ENCODE data around the gene LDB1.

Gene LDB1

DNA sequence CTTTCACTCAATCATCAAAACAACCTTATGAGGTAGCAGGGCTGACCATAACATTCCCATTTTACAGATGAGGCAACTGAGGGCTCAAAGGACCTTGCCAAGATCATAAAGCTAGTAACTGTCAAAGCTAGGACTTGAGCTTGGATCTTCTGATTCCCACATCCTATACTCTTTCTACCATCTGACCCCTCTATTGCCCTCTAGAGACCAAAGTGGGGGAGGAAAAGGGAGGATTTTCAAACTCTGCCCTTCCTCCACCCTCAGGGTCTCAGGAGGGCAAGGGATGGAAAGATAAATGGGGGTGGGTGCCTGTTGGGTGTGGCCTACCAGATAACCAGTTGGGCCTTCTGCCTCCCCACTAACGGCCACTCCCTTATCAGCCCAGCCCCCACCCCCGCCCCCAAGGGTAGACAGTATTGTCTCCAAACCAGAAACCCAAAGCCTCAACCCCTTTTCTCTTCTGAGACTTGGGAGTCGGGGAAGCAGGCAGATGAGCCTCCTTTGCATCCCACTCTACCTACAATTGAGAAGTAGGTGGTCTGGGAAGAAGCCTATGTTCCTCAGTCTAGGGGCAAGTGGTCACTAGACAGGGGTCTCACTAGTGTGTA is 7.9 kb downstream of the LDB1 start:
- DNase-seq, result no peak

DNA sequence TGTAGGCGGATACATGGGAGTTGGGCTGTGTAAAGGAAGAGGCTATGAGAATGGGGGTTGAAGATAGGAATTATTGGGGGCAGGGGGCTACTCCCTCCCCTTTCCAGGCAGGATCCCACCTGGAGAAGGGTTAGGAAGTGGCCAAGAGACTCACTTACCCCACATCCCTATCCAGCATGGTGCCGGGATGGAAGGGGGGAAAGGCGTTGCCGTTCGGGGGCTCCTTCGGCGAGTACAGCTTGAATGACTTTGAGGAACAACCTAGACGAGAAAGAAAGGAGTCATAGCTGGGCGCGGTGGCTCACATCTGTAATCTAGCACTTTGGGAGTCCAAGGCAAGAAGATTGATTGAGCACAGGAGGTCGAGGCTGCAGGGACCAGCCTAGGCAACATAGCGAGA is 8.9 kb downstream of the LDB1 start:
- DNase-seq, result no peak

DNA sequence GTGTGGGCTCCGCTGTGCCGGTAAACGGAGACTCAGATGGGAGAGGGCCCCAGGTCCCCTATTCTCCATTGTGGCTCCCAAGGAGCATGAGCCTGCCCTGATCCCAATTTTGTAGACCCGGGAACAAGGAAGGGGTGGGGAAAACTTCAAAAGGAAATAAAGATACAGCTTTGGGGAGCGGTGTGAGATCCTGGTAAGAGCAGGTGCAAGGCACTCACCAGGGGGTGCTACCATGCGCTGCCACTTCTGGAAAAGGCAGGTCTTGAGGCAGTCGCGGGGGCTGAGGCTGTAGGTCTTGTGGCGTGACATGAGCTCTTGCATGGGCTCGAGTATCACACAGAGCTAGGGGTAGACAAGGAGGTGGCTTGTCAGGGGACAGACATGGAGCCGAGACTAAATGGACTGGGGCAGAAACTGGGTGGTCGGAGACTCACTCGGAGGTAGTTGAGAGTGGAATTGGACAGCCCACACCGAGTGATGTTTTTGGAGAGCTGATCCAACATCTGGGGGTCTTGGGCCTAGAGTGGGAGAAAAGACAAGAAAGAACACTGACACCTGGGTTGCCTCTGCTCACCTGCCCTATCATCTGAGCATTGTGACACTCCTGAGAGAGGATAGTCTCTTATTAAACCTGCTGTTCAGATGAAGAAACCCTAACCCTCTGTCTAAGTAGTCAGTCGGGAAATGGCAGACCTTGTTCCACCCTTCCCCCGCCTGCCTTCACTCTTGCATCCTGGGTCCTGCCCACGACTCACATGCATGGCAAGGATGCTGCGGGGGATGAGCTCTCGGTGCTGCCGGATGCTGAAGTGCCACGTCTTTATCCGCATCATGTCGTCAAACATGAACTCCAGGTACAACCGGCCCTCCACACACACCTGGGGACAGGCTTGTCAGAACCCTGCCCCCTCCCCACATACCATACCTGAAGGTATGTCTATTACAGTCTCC is 10.7 kb downstream of the LDB1 start:
- no peak for DNase-seq

DNA sequence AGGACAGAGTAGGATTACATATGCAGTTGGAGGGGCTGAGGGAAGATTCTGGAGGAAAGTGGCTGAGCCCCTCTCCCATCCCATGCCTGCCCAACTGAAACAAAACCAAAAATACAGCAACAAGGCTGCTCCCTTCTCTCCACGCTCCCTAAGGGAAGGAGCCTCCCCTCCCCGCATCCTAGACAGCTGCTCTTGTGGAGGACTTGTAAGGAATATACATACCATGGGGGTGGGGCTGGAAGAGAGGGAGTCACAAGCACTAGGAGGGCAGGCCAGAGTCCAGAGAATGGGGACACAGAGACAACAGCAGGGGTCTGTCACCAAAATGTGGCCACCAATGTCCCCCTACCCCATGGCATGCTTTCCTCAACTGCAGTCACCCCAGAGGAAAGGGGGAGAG is 13.2 kb downstream of the LDB1 start:
- DNase-seq, result no peak

DNA sequence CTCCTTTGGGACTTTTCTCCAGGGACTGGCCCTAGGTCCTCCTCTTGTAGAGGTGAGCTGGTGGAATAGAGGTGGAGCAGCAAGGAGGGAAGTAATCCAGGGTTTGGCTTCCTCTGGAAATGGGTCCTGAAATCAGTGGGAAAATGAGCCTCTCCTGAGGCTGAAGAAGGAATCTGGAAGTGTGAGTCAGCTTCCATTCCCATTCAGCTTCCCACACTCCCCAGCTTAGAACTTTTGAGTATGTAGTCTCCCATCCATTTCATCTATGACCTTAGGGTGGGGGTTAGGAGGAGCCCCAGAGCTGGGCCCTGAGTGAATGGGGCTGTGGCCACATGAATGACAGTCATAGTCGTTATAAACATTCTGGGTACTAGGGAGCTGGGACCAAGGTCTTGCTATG is 17.7 kb downstream of the LDB1 start:
- no peak for DNase-seq

DNA sequence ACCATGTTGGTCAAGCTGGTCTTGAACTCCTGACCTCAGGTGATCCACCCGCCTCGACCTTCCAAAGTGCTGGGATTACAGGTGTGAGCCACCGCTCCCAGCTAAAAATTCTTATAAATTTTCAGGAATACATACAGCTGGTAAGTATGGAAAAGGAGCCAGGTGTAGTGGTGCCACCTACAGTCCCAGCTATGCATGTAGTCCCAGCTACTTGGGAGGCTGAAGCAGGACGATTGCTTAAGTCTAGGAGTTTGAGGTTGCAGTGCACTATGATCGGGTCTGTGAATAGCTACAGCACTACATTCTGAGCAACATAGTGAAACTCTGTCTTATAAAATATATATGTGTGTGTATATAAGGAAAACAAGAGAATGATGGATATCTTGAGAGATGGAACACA is 19.0 kb downstream of the LDB1 start:
- DNase-seq, result no peak

DNA sequence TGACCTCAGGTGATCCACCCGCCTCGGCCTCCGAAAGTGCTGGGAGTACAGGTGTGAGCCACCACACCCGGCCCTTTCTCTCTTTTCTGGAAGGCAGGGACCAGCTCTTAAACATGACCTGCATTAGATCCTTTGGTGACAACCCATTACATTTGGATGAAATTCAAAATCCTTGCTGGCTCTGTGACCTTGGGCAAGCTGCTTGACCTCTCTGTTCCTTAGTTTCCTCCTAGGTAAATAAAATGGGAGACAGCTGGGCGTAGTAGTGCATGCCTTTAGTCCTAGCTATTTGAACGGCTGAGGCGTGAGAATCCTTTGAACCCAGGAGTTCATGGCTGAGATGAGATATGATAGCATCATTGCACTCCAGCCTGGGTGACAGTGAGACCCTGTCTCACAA is 23.7 kb downstream of the LDB1 start:
- no peak for DNase-seq

DNA sequence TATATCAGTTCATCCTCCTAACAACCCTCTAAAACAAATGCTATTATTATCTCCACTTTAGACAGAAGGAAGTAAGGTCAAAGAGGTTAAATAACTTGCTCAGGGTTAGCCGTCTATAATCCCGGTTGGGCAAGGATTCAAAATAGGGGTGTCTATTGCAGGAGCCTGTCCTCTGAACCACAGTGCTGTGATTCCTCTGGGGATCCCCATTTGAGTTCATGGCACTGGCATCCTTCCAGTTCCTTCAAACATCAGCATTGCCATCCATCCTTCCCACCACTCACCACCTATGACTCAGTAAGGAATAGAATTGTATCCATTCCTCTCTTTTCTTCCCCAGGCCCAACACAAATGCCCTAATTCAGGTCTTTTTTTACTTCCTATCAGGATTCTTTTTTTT is 29.4 kb downstream of the LDB1 start:
- no peak for DNase-seq

DNA sequence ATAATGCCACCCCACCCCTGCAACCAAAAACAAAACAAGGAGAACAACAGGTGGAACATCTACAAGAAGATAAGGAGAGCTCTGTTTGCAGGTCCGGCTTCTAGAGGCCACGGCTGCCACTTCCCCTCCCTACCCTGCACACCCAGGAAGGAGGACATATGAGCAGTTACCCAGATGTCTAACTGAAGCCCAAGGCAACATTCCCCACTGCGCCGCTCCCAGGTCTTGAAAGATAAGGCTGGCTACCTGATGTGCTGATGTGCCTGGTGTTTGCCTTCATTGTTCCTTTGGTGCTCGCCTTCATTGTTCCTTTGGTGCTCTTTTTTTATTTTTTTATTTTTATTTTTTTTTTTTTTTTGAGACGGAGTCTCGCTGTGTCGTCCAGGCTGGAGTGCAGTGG is 34.0 kb downstream of the LDB1 start:
- no peak for DNase-seq

DNA sequence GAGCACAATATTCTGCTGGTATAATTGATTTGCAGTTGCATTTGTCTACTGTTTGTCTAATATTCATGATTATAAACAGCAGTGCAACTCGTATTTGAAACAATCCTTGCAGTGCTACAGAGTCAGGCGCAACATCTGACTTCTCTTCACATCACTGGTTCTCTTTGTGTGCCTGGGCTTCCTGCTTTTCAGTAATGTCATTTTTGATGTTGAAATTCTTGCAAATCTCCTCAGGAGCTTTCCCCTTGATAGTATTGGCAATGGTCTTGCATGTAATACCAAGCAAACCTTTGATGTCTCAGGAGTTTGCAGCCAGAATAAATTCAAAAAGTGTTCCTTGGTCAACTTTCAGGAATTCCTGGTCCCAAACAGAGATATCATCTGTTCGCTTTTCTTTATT is 34.8 kb downstream of the LDB1 start:
- DNase-seq, result no peak

DNA sequence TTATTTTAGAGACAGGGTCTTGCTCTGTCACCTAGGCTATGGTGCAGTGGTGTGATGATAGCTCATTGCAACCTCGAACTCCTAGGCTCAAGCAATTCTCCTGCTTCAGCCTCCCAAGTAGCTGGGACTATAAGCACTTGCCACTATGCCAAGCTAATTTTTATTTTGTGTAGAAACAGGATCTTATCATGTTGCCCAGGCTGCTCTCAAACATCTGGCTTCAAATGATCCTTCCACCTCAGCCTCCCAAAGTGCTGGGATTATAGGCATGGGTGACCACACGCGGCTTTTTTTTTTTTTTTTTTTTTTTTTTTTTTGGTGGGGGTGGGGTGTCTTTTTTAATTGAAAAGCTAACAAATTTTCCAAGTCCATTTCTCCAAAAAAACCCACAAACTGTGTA is 36.6 kb downstream of the LDB1 start:
- DNase-seq, result no peak

DNA sequence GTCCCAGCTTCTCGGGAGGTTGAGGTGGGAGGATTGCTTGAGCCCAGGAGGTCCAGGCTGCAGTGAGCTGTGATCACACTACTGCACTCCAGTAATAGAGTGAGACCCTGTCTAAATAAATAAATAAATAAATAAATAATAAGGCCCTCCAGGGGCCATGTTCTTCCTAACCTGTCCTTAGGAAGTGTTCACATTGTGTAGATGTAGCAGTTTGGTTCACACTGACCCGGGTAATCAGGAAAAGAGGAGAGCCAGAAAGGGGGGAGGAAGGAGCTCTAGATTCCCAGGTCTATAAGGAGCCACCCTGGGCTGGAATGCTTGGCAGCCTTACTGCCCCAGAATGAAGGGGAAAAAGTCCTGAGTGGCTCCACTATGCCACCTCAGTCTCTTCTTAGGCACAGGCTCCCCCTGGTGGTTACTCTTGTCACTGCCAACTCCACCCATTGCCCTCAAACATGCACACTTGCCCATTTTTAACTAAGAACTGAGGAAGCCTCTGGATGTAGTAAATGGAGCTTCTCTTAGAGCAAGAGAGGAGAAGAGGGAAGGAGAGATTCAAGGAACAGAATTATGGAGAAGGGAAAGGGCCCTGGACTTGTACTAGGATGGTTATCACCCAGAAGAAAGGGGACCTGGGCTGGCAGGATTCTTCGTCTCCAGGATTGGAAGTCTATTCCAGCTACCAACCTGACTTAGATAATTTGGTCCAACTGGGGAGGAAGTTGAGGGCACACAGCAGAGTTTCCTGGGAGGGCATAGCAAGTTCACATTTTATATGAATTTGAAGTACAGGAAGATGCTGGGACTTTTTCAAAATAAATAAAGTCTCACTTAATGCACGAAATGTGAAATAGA is 47.3 kb downstream of the LDB1 start:
- peak; percentile 86 for DNase-seq

DNA sequence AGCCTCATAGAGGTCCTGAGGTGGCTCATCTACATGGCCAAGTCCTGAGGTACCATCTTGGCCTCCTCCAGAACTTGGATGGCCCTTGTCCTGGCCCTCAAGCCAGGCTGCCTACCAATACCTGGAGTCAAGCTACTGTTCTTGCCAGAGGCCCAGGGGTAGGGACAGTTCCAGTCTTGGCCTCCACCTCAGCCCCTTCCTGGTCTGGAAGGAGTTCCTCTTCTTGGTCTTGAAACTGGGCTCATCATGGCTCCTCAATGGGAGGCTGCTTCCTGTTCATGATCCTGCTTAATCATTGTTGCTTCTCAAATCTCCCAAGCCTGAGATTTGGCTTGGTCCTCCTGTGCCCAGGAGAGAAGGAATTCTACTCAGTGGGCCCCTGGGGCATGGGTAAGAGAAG is 51.1 kb downstream of the LDB1 start:
- no peak for DNase-seq

DNA sequence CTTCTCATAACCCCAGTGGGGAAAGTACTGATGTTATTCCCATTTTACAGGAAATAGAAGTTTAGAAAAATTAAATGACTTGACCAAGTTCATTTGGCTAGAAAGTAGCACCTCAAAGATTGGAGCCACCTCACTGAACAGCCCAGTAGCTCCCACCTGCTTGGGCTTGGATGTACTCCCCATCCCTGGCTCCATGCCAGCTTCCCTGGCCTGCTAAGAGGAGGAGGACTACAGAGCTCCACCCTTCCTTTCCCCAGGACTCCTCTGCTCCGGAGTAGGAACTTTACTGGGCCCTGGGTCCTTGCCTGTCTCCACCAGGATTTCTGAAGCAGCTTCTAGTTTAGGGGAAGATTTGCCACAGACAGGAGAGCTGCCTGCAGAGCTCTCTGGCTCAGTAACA is 52.0 kb downstream of the LDB1 start:
- no peak for DNase-seq

DNA sequence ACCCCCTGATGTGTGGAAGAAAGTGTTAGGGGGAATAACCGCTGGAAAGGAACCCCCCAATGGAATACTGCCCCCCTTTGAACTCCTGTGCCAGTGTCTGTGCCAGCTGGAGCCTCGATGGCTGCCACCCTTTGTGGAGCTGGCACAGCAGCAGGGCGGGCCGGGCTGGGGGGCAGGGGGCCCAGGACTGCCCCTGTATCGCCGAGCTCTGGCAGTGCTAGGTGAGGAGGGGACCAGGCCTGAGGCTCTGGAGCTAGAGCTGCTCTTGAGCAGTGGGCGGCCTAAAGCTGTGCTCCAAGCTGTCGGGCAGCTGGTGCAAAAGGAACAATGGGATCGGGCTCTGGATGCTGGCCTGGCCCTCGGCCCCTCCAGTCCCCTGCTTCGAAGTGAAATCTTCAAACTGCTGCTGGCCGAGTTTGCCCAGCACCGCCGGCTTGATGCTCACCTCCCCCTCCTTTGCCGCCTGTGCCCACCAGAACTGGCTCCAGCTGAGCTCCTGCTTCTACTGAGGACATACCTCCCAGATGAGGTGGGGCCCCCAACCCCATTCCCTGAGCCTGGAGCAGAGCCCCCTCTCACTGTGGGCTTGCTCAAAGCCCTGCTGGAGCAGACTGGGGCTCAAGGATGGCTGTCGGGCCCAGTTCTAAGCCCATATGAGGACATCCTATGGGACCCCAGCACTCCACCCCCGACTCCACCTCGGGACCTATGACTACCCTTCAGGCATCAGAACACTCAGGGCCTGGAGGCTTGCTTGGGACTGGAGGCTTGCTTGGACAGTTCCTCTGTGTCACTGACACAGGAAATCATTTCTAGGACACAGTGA is 52.9 kb downstream of the LDB1 start:
- DNase-seq, result no peak

DNA sequence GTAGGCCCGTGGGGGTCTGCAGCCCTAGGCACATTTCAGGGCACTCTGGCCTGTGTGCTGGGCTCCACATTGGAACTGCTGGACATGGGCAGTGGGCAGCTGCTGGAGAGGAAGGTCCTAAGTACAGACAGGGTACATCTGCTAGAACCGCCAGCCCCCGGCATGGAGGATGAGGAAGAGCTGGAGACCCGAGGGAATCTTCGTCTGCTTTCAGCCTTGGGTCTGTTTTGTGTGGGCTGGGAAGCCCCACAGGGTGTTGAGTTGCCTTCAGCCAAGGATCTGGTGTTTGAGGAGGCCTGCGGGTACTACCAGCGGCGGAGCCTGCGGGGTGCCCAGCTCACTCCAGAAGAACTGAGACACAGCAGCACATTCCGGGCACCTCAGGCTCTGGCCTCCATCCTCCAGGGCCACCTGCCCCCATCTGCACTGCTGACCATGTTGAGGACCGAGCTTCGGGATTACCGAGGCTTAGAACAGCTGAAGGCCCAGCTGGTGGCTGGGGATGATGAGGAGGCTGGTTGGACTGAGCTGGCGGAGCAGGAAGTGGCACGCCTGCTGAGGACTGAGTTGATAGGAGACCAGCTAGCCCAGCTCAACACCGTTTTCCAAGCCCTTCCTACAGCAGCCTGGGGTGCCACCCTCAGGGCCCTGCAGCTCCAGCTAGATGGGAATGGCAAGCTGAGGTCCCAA is 53.6 kb downstream of the LDB1 start:
- DNase-seq, result no peak

DNA sequence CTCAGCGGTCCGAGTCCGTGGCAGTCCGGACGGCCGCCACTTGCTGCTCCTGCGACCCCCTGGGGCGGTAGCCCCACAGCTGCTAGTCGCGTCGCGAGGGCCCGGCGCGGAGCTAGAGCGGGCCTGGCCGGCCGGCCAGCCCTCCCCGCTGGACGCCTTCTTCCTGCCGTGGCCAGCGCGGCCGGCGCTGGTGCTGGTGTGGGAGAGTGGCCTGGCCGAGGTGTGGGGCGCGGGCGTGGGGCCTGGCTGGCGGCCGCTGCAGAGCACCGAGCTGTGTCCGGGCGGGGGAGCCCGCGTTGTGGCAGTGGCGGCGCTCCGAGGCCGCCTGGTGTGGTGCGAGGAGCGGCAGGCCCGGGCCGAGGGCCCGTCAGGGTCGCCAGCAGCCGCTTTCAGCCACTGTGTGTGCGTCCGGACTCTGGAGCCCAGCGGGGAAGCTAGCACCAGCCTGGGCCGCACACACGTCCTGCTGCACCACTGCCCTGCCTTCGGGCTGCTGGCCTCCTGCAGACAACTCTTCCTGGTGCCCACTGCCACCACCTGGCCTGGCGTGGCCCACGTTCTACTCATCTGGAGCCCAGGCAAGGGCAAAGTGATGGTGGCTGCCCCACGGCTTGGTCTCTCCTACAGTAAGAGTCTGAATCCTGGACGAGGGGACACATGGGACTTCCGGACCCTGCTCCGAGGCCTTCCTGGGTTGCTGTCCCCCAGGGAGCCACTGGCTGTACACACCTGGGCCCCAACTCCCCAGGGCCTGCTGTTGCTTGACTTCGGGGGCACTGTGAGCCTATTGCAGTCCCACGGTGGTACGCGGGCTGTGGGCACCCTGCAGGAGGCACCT is 54.4 kb downstream of the LDB1 start:
- peak; percentile 6 for DNase-seq

DNA sequence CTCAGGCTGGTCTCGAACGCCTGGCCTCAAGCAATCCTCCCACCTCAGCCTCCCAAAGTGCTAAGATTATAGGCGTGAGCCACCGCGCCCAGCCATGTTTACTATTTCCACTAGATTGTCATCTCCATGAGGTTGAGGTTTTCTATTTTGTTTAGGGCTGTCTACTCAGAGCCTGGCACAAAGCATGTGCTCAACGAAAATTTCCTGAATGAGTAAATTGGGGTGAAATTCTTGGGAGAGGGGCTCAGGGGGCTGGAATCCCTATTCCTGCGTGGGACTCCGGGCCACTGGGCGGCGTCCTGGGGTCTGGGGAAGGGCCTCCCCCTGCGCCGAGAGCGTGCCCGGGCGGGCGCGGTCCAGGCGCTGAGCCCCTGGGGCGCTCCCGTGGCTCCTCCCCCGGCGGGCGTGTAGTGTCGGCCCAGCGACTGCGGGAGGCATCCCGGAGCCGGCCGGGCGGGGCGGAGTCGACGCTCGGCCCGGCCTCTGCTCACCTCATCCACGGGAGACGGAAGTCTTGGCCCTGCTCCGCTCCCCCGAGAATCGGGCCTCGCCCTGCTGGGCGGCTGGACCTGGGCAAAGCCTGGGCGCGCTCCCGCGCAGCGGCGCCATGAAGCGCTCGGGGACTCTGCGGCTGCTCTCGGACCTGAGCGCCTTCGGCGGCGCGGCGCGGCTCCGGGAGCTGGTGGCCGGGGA is 55.2 kb downstream of the LDB1 start, which contains the start of gene HPS6:
TSS of gene HPS6 (plus strand) at position 482 of the 693 bp plus-strand sequence. CDS start at position 608, 126 bp downstream.
- DNase-seq, result peak; percentile 89

DNA sequence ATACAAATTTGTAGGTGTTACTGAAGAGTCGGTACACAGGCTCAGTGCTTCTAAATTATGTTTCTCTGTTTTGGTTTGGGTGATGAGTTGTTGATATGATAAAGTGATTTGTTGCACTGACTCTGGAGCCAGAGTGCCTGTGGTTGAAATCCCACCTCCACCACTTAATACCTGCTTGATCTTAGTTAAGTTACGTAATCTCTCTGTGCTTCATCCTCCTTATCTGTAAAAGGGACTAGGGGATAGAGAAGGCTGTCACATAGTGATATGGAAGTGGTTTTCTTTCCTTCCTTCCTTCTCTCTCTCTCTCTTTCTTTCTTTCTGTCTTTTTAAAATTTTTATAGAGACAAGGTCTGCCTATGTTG is 55.7 kb downstream of the LDB1 start:
- no peak for DNase-seq

DNA sequence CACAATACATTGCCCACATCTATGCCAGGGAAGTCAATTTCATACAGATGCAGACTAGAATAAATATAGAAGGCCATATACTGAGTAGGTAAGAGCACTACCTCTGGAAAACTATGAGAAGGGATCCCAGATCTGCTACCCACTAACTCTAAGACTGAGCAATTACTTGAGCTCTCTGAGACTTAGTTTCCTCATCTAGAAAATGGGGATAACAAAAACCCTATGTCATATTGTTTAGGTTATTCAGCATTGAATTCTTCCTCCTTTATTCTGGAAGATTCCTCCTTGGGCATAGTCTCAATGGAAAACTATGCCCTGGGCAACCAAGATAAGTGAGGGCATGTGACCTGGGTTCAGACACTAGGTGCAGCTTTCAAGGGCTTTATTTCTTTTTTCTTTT is 60.2 kb downstream of the LDB1 start:
- DNase-seq, result no peak
